ENCODE data around the gene MRPL1.

MRPL1 gene

GRCh38 chr4:77911842-77912450 lies 49.3 kb downstream of the MRPL1 start:
- Histone ChIP-seq H3K9me3 (ENCODE audit: control insufficient read depth in 2 of 2, low read length in 2 of 2) (no peaks in the 10 kb centered on the region), H3K27ac (ENCODE audit: low read depth in 2 of 2, low read length in 2 of 2) (no peak overlapping the region), H3K4me3 (ENCODE audit: low read length in 2 of 2) (no peak overlapping the region), H3K27me3 (ENCODE audit: control insufficient read depth in 2 of 2, insufficient read depth in 2 of 2, low read length in 2 of 2) (no peaks in the 10 kb centered on the region), H3K4me1 (ENCODE audit: control insufficient read depth in 2 of 2, insufficient read depth in 2 of 2, low read length in 2 of 2) (no peaks in the 10 kb centered on the region), H3K9ac (ENCODE audit: low read depth in 1 of 2, low read length in 2 of 2) (no peak overlapping the region), H3K36me3 (ENCODE audit: control insufficient read depth in 2 of 2, insufficient read depth in 2 of 2, low read length in 2 of 2) (peaks cover 4% of the 10 kb centered on the region in 2 donors)

- no peak overlapping the region for H3K4me3 ChIP-seq (ENCODE audit: low read length in 2 of 2)
- H3K36me3 ChIP-seq (ENCODE audit: control insufficient read depth in 2 of 2, insufficient read depth in 2 of 2, low read length in 2 of 2), result peaks cover 4% of the 10 kb centered on the region in 2 donors
- no peak overlapping the region for H3K9ac ChIP-seq (ENCODE audit: low read depth in 1 of 2, low read length in 2 of 2)
- no peaks in the 10 kb centered on the region for H3K9me3 ChIP-seq (ENCODE audit: control insufficient read depth in 2 of 2, low read length in 2 of 2)
- no peak overlapping the region for H3K27ac ChIP-seq (ENCODE audit: low read depth in 2 of 2, low read length in 2 of 2)
- H3K4me1 ChIP-seq (ENCODE audit: control insufficient read depth in 2 of 2, insufficient read depth in 2 of 2, low read length in 2 of 2), result no peaks in the 10 kb centered on the region
- H3K27me3 ChIP-seq (ENCODE audit: control insufficient read depth in 2 of 2, insufficient read depth in 2 of 2, low read length in 2 of 2), result no peaks in the 10 kb centered on the region
These were observed 50.7 kb downstream of the MRPL1 start for GRCh38 chr4:77913348-77913747.

- H3K9me3 ChIP-seq (ENCODE audit: control insufficient read depth in 2 of 2, low read length in 2 of 2), result no peaks in the 10 kb centered on the region
- no peak overlapping the region for H3K9ac ChIP-seq (ENCODE audit: low read depth in 1 of 2, low read length in 2 of 2)
- H3K36me3 ChIP-seq (ENCODE audit: control insufficient read depth in 2 of 2, insufficient read depth in 2 of 2, low read length in 2 of 2), result peaks cover 0 to 3% of the 10 kb centered on the region in 2 donors
- no peaks in the 10 kb centered on the region for H3K4me1 ChIP-seq (ENCODE audit: control insufficient read depth in 2 of 2, insufficient read depth in 2 of 2, low read length in 2 of 2)
- H3K27me3 ChIP-seq (ENCODE audit: control insufficient read depth in 2 of 2, insufficient read depth in 2 of 2, low read length in 2 of 2), result no peaks in the 10 kb centered on the region
- H3K27ac ChIP-seq (ENCODE audit: low read depth in 2 of 2, low read length in 2 of 2), result no peak overlapping the region
- H3K4me3 ChIP-seq (ENCODE audit: low read length in 2 of 2), result no peak overlapping the region
These were observed 54.4 kb downstream of the MRPL1 start for GRCh38 chr4:77917075-77917474.

GRCh38 chr4:77917601-77918000 lies 55.0 kb downstream of the MRPL1 start:
- Histone ChIP-seq H3K27me3 (ENCODE audit: control insufficient read depth in 2 of 2, insufficient read depth in 2 of 2, low read length in 2 of 2) (no peaks in the 10 kb centered on the region), H3K9me3 (ENCODE audit: control insufficient read depth in 2 of 2, low read length in 2 of 2) (no peaks in the 10 kb centered on the region)

GRCh38 chr4:77920371-77920770 lies 57.7 kb downstream of the MRPL1 start:
- Histone ChIP-seq H3K9ac (ENCODE audit: low read depth in 1 of 2, low read length in 2 of 2) (no peak overlapping the region), H3K9me3 (ENCODE audit: control insufficient read depth in 2 of 2, low read length in 2 of 2) (no peaks in the 10 kb centered on the region), H3K27ac (ENCODE audit: low read depth in 2 of 2, low read length in 2 of 2) (no peak overlapping the region), H3K4me3 (ENCODE audit: low read length in 2 of 2) (no peak overlapping the region), H3K27me3 (ENCODE audit: control insufficient read depth in 2 of 2, insufficient read depth in 2 of 2, low read length in 2 of 2) (no peaks in the 10 kb centered on the region), H3K4me1 (ENCODE audit: control insufficient read depth in 2 of 2, insufficient read depth in 2 of 2, low read length in 2 of 2) (no peaks in the 10 kb centered on the region), H3K36me3 (ENCODE audit: control insufficient read depth in 2 of 2, insufficient read depth in 2 of 2, low read length in 2 of 2) (peaks cover 0 to 3% of the 10 kb centered on the region in 2 donors)

More at GRCh38 chr4:77917601-77918000, 55.0 kb downstream of the MRPL1 start:
- H3K27ac ChIP-seq (ENCODE audit: low read depth in 2 of 2, low read length in 2 of 2), result no peak overlapping the region
- no peak overlapping the region for H3K4me3 ChIP-seq (ENCODE audit: low read length in 2 of 2)
- no peak overlapping the region for H3K9ac ChIP-seq (ENCODE audit: low read depth in 1 of 2, low read length in 2 of 2)
- no peaks in the 10 kb centered on the region for H3K4me1 ChIP-seq (ENCODE audit: control insufficient read depth in 2 of 2, insufficient read depth in 2 of 2, low read length in 2 of 2)
- peaks cover 0 to 3% of the 10 kb centered on the region in 2 donors for H3K36me3 ChIP-seq (ENCODE audit: control insufficient read depth in 2 of 2, insufficient read depth in 2 of 2, low read length in 2 of 2)

- H3K36me3 ChIP-seq (ENCODE audit: control insufficient read depth in 2 of 2, insufficient read depth in 2 of 2, low read length in 2 of 2), result peaks cover 0 to 3% of the 10 kb centered on the region in 2 donors
- no peak overlapping the region for H3K9ac ChIP-seq (ENCODE audit: low read depth in 1 of 2, low read length in 2 of 2)
- no peak overlapping the region for H3K4me3 ChIP-seq (ENCODE audit: low read length in 2 of 2)
- H3K27ac ChIP-seq (ENCODE audit: low read depth in 2 of 2, low read length in 2 of 2), result no peak overlapping the region
- no peaks in the 10 kb centered on the region for H3K27me3 ChIP-seq (ENCODE audit: control insufficient read depth in 2 of 2, insufficient read depth in 2 of 2, low read length in 2 of 2)
- no peaks in the 10 kb centered on the region for H3K4me1 ChIP-seq (ENCODE audit: control insufficient read depth in 2 of 2, insufficient read depth in 2 of 2, low read length in 2 of 2)
- H3K9me3 ChIP-seq (ENCODE audit: control insufficient read depth in 2 of 2, low read length in 2 of 2), result no peaks in the 10 kb centered on the region
These were observed 59.1 kb downstream of the MRPL1 start for GRCh38 chr4:77921701-77922100.

GRCh38 chr4:77922158-77923094 lies 59.8 kb downstream of the MRPL1 start:
- H3K27ac ChIP-seq (ENCODE audit: low read depth in 2 of 2, low read length in 2 of 2), result no peak overlapping the region

GRCh38 chr4:77927991-77928925 lies 65.6 kb downstream of the MRPL1 start:
- Histone ChIP-seq H3K9ac (ENCODE audit: low read depth in 1 of 2, low read length in 2 of 2) (no peak overlapping the region), H3K4me3 (ENCODE audit: low read length in 2 of 2) (no peak overlapping the region), H3K36me3 (ENCODE audit: control insufficient read depth in 2 of 2, insufficient read depth in 2 of 2, low read length in 2 of 2) (peaks cover 0 to 9% of the 10 kb centered on the region in 2 donors), H3K27ac (ENCODE audit: low read depth in 2 of 2, low read length in 2 of 2) (no peak overlapping the region), H3K27me3 (ENCODE audit: control insufficient read depth in 2 of 2, insufficient read depth in 2 of 2, low read length in 2 of 2) (no peaks in the 10 kb centered on the region), H3K4me1 (ENCODE audit: control insufficient read depth in 2 of 2, insufficient read depth in 2 of 2, low read length in 2 of 2) (peaks cover 0 to 4% of the 10 kb centered on the region in 2 donors), H3K9me3 (ENCODE audit: control insufficient read depth in 2 of 2, low read length in 2 of 2) (no peaks in the 10 kb centered on the region)

More at GRCh38 chr4:77922158-77923094, 59.8 kb downstream of the MRPL1 start:
- Histone ChIP-seq H3K9me3 (ENCODE audit: control insufficient read depth in 2 of 2, low read length in 2 of 2) (no peaks in the 10 kb centered on the region), H3K27me3 (ENCODE audit: control insufficient read depth in 2 of 2, insufficient read depth in 2 of 2, low read length in 2 of 2) (no peaks in the 10 kb centered on the region), H3K4me1 (ENCODE audit: control insufficient read depth in 2 of 2, insufficient read depth in 2 of 2, low read length in 2 of 2) (no peaks in the 10 kb centered on the region), H3K9ac (ENCODE audit: low read depth in 1 of 2, low read length in 2 of 2) (no peak overlapping the region), H3K4me3 (ENCODE audit: low read length in 2 of 2) (no peak overlapping the region), H3K36me3 (ENCODE audit: control insufficient read depth in 2 of 2, insufficient read depth in 2 of 2, low read length in 2 of 2) (peaks cover 0 to 3% of the 10 kb centered on the region in 2 donors)

GRCh38 chr4:77930154-77930639 lies 67.6 kb downstream of the MRPL1 start:
- Histone ChIP-seq H3K4me3 (ENCODE audit: low read length in 2 of 2) (no peak overlapping the region), H3K4me1 (ENCODE audit: control insufficient read depth in 2 of 2, insufficient read depth in 2 of 2, low read length in 2 of 2) (peaks cover 0 to 4% of the 10 kb centered on the region in 2 donors), H3K36me3 (ENCODE audit: control insufficient read depth in 2 of 2, insufficient read depth in 2 of 2, low read length in 2 of 2) (peaks cover 0 to 9% of the 10 kb centered on the region in 2 donors), H3K27ac (ENCODE audit: low read depth in 2 of 2, low read length in 2 of 2) (no peak overlapping the region), H3K27me3 (ENCODE audit: control insufficient read depth in 2 of 2, insufficient read depth in 2 of 2, low read length in 2 of 2) (no peaks in the 10 kb centered on the region), H3K9me3 (ENCODE audit: control insufficient read depth in 2 of 2, low read length in 2 of 2) (no peaks in the 10 kb centered on the region), H3K9ac (ENCODE audit: low read depth in 1 of 2, low read length in 2 of 2) (no peak overlapping the region)
